HG03025 (cell line): ENCODE data around the gene PSMD13.

Experiments used
- ATAC-seq: cut with Tn5 transposase; IDR thresholded peaks from one replicate; pipeline ENCODE4 v1.9.1; 2021; ENCODE audit warnings: mild to moderate bottlenecking, moderate library complexity; ENCODE audit not compliant: unreplicated experiment, low FRiP score

PSMD13 gene

DNA sequence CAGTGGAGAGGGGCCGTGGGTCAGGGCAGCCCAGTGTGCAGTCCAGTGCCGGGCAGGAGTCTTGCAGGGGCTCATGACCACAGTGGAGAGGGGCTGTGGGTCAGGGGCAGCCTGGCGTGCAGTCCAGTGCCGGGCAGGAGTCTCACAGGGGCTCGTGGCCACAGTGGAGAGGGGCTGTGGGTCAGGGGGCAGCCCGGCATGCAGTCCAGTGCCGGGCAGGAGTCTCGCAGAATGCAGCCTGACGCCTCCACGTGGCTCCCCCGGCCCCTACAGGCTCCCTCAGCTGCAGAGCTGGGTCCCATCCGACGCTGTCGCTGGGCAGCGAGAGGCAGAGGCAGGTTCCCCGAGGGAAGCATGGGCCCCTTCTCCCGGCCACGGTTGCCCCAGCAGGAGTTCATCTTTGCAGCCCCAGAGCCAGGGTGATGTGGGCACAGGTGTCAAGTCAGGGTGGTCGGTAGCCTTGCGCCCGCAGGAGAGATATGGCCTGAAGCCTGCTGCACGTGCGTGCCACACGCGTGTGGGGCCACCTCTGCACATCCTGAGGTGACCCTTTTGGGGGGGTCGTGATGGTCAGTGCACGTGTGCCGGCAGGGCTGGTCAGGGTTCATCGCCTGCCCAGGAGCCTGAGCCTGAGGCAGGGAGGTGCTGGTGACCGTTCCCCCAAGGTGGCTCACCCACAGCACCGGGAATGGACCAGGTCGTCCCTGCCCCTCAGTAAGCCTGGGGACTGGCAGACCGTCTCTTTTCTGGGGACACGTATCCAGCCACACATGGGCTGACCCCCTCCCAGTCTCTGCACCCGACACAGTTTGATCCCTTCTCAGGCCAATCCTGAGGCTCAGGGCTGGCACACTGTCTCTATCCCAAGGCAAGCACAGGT lies 59.6 kb downstream of the PSMD13 start:
- no peak for ATAC-seq

DNA sequence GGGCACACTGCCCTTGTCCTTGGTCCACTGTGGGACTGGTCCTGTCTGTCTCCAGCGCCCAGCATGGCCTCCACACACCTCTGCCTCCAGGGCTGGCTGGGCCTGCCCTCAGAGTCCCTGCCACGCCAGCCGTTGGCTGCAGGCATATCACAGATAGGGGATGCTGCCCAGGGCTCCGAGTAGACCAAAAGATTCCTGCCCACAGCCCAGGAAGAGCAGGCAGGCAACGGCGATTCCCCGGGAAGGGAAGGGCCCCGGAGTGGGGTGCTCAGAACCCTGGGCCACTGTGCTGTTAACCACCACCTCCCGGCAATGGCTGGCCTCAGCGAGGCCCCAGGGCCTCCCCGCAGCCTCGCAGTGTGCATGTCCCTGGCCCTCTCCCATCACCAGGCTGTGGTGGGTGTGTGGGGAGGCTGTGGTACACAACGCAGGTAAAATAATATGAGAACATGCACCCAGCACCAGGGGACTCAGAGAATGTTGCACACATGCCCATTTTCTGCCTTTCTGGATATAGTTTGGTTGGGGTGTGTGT lies 60.3 kb downstream of the PSMD13 start:
- no peak for ATAC-seq

DNA sequence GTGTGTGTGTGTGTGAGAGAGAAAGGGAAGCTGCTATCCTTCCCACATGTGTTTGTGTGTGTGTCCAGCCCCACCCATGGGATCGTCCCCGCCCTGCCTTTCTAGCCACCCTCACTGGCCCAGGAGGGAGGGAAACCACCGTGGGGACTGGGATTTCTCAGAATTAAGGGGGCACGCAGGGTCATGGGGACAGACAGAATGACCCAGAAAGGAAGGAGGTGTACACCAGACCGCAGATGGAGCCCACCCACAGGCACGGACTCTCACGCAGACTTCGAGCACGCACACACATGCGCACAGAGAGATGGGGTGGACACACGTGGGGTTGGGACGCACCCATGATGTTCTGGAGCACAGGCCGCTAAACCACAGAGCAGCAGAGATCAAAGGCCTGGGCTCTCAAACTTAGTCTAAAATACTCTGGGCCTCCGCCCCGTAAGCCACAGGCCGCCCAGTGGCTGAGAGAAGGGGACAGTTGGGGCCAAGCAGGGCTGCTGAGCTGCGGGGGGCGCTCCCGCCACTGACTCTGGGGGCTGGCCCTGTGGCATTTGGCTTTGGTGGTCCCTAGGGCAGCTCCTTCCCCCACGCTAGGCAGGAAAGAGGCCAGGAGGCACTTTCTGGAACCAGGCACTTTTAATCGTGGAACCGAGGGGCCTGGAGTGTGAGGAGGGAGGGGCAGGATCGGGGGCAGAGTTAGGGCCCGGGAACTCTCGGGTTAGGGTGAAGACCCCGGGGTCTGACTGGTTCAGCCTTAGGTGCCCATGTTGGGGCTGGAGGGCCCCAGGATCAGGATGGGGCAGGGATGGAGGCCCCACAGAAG lies 61.0 kb downstream of the PSMD13 start:
- ATAC-seq: no peak

DNA sequence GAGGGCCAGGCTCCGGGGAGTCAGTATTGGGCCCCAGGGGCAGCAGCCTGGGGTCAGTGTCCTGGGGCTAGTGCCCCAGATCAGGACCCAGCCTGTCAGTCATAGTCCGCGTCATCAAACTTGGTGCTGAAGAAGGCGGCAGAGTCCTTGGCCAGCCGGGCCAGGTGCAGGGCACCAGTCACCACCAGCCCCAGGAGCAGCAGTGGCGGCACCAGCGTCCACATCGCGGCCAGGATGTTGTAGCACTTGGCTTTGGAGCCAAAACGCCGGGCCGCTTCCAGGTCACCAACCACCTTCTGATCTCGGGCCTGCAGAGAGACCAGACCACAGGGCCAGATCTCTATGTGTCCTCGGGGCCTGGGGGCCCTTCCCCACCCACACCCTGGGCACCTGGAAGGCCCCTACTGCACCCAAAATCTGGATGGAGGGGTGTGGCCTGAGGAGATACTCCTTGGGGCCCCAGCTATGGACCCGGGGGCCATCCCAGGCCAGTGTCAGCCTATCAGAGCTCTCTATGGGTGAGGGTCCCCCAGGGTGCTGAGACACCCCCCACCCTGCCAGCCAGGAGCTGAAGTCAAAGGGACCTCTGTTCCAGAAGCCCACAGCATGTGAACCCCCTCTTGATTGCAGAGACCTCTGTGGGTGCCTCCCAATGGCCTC lies 61.8 kb downstream of the PSMD13 start:
- no peak for ATAC-seq

DNA sequence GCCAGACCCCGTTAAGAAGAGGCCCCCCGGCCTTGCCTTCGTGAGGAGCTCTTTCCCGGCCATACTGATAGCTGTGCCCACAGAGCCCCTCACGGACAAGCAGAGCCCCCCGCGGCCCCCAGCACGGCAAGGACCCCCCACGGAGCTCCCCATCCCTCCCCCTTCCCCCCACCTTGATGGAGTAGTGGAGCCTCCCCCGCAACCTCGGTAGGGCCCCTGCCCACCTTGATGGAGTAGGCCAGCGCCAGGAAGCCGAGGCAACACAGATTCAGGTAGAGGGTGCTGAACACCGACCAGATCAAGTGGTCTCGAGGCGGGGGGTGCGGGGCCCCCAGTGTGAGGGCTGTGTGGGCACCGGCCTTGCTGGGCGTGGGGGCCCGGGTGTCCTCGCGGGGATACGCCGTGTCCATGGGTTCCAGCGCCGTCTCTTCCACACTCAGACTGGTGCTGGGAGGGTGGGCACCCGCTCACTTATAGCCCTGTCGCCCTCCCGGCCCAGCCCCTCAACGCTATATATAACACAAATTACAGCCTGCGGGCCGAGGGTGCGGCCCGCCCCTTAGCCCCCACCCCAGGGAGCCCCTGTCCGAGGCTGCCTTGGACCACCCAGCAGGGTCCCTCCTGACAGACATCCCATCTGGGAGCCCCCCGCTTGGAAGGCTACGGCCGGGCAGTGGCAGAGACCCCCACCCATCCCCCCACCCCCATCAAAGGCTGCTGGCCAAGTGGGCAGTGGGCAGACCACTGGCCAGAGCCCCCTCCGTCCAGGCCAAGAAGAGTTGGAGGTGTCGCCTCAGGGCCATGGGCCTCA lies 62.5 kb downstream of the PSMD13 start, which contains the start of gene IFITM5:
Gene IFITM5 (minus strand): TSS at position 446 of the 811 bp plus-strand sequence. CDS start 36 bp downstream, at position 410.
- no peak for ATAC-seq

DNA sequence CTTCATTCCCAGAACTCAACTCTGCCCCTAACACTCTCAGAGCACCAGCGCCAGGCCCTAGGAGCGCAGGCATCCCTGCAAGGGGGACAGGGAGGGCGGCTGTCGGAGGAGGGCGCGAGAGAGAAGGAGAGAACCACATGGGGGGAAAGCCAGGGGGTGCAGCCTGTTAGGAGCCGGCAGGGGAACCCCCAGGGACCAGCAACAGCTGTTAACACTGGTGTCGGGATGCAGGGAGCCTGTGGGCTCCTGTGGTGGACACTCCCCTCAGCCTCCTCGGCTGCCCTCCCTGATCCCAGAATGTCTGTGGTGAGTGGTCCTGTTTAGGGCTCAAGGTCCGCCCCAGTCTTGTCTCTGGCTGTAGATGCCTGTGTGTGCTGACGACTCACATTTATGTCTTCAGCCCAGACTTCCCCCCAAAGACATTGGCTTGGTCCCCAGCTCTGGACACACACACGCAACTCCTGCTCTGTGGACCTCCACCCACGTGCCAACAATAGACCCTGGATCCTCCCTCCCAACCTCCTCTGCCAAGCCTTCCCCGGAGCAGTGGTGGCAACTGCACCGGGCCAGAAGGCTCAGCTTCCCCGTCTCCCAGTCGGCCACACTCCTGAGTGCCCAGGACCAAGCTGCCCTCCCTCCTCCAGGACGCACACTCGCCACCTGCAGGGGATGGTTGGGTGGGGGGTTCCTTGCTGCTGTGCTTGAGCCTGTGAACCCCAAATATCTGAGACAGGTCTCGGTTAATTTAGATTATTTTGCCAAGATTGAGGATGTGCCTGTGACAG lies 63.4 kb downstream of the PSMD13 start:
- no peak for ATAC-seq
